GM19324 (cell line): Measurements from ENCODE around the gene UBE2D3.

Experiments used
- ATAC-seq: cut with Tn5 transposase; IDR thresholded peaks from one replicate; pipeline ENCODE4 v1.9.1; 2021; ENCODE audit warnings: mild to moderate bottlenecking, moderate library complexity; ENCODE audit not compliant: unreplicated experiment, low FRiP score

Gene UBE2D3

GRCh38 chr4:102758241-102759160 is 68.8 kb downstream of the UBE2D3 start:
- ATAC-seq = no peak

- no peak for ATAC-seq
Measured at GRCh38 chr4:102757681-102758080, 69.7 kb downstream of the UBE2D3 start.

GRCh38 chr4:102754044-102754443 is 73.3 kb downstream of the UBE2D3 start:
- no peak for ATAC-seq

GRCh38 chr4:102751941-102752340 is 75.4 kb downstream of the UBE2D3 start:
- ATAC-seq = no peak
